SK-N-SH treated with all-trans-retinoic acid at 6 μM for 48 hours (cell line): ENCODE measurements around the gene ATRAID.

Source experiments
- GLIS3 ChIP-seq: fragments of 250-450 bp; sonication (Bioruptor Pico); IDR thresholded peaks from 2 replicates; pipeline ENCODE4 v1.5.0; 2020; ENCODE audit warnings: mild to moderate bottlenecking, moderate library complexity
- ZFP3 ChIP-seq: fragments of 250-450 bp; sonication (Bioruptor Pico); IDR thresholded peaks from 2 replicates; pipeline ENCODE4 v1.5.0; 2020; ENCODE audit warnings: mild to moderate bottlenecking, moderate library complexity
- ZFP30 ChIP-seq: fragments of 450-650 bp; formaldehyde crosslinking; IDR thresholded peaks from 2 replicates; pipeline ENCODE4 v1.5.0; 2022; ENCODE audit warnings: mild to moderate bottlenecking, moderate library complexity
- TF ChIP-seq, protein P1 (sequence below): fragments of 250-450 bp; sonication (Bioruptor Pico); IDR thresholded peaks from 2 replicates; pipeline ENCODE4 v1.8.0; 2020; ENCODE audit warnings: mild to moderate bottlenecking, moderate library complexity, borderline replicate concordance

DNA sequence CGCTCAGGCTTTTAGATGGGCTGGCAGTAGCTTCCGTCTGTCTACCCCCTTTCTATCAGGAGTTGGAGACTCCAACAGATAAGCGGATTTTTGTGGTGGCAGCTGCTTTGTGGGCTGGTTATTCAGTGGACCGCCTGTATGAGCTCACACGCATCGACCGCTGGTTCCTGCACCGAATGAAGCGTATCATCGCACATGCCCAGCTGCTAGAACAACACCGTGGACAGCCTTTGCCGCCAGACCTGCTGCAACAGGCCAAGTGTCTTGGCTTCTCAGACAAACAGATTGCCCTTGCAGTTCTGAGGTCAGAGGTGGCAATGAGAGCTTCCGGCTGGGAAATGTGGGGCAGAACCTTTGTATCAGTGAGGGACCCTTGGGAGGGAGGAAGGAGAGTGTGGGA is 20.1 kb downstream of the ATRAID start:
- TF ChIP-seq GLIS3 (CRISPR knock-in tag): no peak
- TF ChIP-seq, protein P1, sequence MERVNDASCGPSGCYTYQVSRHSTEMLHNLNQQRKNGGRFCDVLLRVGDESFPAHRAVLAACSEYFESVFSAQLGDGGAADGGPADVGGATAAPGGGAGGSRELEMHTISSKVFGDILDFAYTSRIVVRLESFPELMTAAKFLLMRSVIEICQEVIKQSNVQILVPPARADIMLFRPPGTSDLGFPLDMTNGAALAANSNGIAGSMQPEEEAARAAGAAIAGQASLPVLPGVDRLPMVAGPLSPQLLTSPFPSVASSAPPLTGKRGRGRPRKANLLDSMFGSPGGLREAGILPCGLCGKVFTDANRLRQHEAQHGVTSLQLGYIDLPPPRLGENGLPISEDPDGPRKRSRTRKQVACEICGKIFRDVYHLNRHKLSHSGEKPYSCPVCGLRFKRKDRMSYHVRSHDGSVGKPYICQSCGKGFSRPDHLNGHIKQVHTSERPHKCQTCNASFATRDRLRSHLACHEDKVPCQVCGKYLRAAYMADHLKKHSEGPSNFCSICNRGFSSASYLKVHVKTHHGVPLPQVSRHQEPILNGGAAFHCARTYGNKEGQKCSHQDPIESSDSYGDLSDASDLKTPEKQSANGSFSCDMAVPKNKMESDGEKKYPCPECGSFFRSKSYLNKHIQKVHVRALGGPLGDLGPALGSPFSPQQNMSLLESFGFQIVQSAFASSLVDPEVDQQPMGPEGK (CRISPR knock-in tag): no peak
- no peak for TF ChIP-seq ZFP30 (CRISPR knock-in tag)
- TF ChIP-seq ZFP3 (CRISPR knock-in tag): no peak
